GM12878 (cell line): ENCODE results near the gene PRKRA. TPM values are rescaled to one million over a fixed set of nuclear protein-coding genes. Genes with fewer than 3 reads are reported as not detected.

Experiments used
- BACH1 ChIP-seq: fragments of 450-650 bp; IDR thresholded peaks from 2 replicates; pipeline ENCODE4 v1.6.1; 2017; ENCODE audit warnings: mild to moderate bottlenecking, borderline replicate concordance
- BHLHE40 ChIP-seq, 2 experiments: fragments of 450-650 bp in 1 of 2; IDR thresholded peaks; 2 replicates each; pipeline ENCODE4 v1.6.1; 2011 to 2017; ENCODE audit warnings: low read depth in 2 of 2, borderline replicate concordance in 1 of 2, improper control_type of control experiment in 1 of 2, low read length in 1 of 2, mild to moderate bottlenecking in 1 of 2
- CBX3 ChIP-seq: fragments of 200-600 bp; sonication (generic); IDR thresholded peaks from 2 replicates; pipeline ENCODE4 v1.6.1; 2016; ENCODE audit warnings: low read depth, borderline replicate concordance
- E2F8 ChIP-seq: fragments of 450-650 bp; IDR thresholded peaks from 2 replicates; pipeline ENCODE4 v1.6.1; 2018; ENCODE audit warnings: mild to moderate bottlenecking, low read depth, moderate library complexity; ENCODE audit not compliant: partially characterized antibody
- FOS ChIP-seq: IDR thresholded peaks from 3 replicates; pipeline ENCODE4 v1.6.1; 2011; ENCODE audit warnings: borderline replicate concordance; ENCODE audit not compliant: insufficient read length; ENCODE audit errors: extremely low read depth
- JUND ChIP-seq: IDR thresholded peaks from 2 replicates; pipeline ENCODE4 v1.6.1; 2012; ENCODE audit warnings: low read depth, mild to moderate bottlenecking, low read length, improper control_type of control experiment, moderate library complexity
- KDM1A ChIP-seq: fragments of 200-600 bp; sonication (generic); IDR thresholded peaks from 2 replicates; pipeline ENCODE4 v1.6.1; 2016; ENCODE audit warnings: borderline replicate concordance
- LARP7 ChIP-seq: fragments of 450-650 bp; IDR thresholded peaks from 2 replicates; pipeline ENCODE4 v1.6.1; 2017; ENCODE audit warnings: mild to moderate bottlenecking
- MEF2B ChIP-seq: fragments of 450-650 bp; IDR thresholded peaks from 2 replicates; pipeline ENCODE4 v1.6.1; 2018; ENCODE audit warnings: mild to moderate bottlenecking, moderate library complexity; ENCODE audit not compliant: partially characterized antibody, poor library complexity, severe bottlenecking
- MYC ChIP-seq: IDR thresholded peaks from 2 replicates; pipeline ENCODE4 v1.6.1; 2011; ENCODE audit warnings: mild to moderate bottlenecking, low read length, moderate library complexity, inconsistent platforms; ENCODE audit not compliant: insufficient read depth, insufficient replicate concordance, insufficient read length, severe bottlenecking
- NFYB ChIP-seq: IDR thresholded peaks from 2 replicates; pipeline ENCODE4 v1.6.1; 2011; ENCODE audit warnings: low read depth, mild to moderate bottlenecking, low read length, improper control_type of control experiment, moderate library complexity; ENCODE audit not compliant: insufficient read depth
- PBX3 ChIP-seq: IDR thresholded peaks from 2 replicates; pipeline ENCODE4 v1.6.1; 2011; ENCODE audit warnings: mild to moderate bottlenecking, low read depth, low read length, moderate library complexity; ENCODE audit not compliant: insufficient replicate concordance
- POU2F2 ChIP-seq: IDR thresholded peaks from 3 replicates; pipeline ENCODE4 v1.6.1; 2011; ENCODE audit warnings: low read depth, mild to moderate bottlenecking, low read length, borderline replicate concordance
- PRDM15 ChIP-seq: fragments of 450-650 bp; formaldehyde crosslinking; IDR thresholded peaks from 2 replicates; pipeline ENCODE4 v1.4.0; 2020; ENCODE audit warnings: mild to moderate bottlenecking, moderate library complexity
- TBL1XR1 ChIP-seq: IDR thresholded peaks from 2 replicates; pipeline ENCODE4 v1.6.1; 2012; ENCODE audit warnings: low read depth, low read length, improper control_type of control experiment
- TCF12 ChIP-seq: IDR thresholded peaks from 2 replicates; pipeline ENCODE4 v1.6.1; 2011; ENCODE audit warnings: low read depth, mild to moderate bottlenecking, low read length
- TCF3 ChIP-seq: IDR thresholded peaks from 2 replicates; pipeline ENCODE4 v1.6.1; 2012; ENCODE audit warnings: low read depth, mild to moderate bottlenecking, low read length, borderline replicate concordance; ENCODE audit not compliant: insufficient read depth
- YBX1 ChIP-seq: fragments of 450-650 bp; IDR thresholded peaks from 2 replicates; pipeline ENCODE4 v1.6.1; 2016; ENCODE audit warnings: antibody characterized with exemption
- ZBTB40 ChIP-seq: fragments of 450-650 bp; IDR thresholded peaks from 2 replicates; pipeline ENCODE4 v1.6.1; 2016; ENCODE audit warnings: mild to moderate bottlenecking, moderate library complexity, borderline replicate concordance
- polyA plus RNA-seq, 11 experiments: library from polyadenylated mRNA; depleted of rRNA in 4 of 11; unstranded in 6 of 11; stranded (reverse) in 5 of 11; fragments of >200 nt; fragmentation: Nextera tagmentation in 4 of 11; fragmentation: Illumina TruSeq in 1 of 11; extraction: Ambion mirVana in 4 of 11; extraction: Trizol in 1 of 11; gene quantifications; 1 replicate in 1 of 11; 2 replicates in 10 of 11; pipeline versions ENCODE4 v1.2.1 to v1.2.3, GENCODE V29; 2011 to 2016; ENCODE audit warnings: inconsistent platforms in 2 of 11, missing spikeins in 2 of 11, low read depth in 1 of 11
- total RNA-seq, 4 experiments: library from RNA; depleted of rRNA in 3 of 4; stranded (reverse); fragments of >200 nt in 3 of 4; fragmentation: Illumina TruSeq in 1 of 4; extraction: Trizol in 1 of 4; gene quantifications; 2 replicates each; pipeline versions ENCODE4 v1.2.1 to v1.2.3, GENCODE V29; 2013 to 2021

PRKRA gene
- total and polyA plus RNA-seq, 10 of the 15 experiments (the other 5 are each of a cell fraction or from before 2014, with no cell fraction given) = 19.1 to 75.6 (median 51.7) TPM

- TF ChIP-seq ZBTB40 (no peak), POU2F2 (no peak), E2F8 (no peak), MYC (no peak), NFYB (no peak), KDM1A (no peak), TCF12 (peak; percentile 53; the same call in 1 of the 2 replicates), PRDM15 (no peak), PBX3 (no peak), YBX1 (no peak), CBX3 (no peak), FOS (no peak), TBL1XR1 (no peak), BHLHE40 (IDR thresholded peaks at IDR 0.05; ENCODE audit: borderline replicate concordance in 1 of 2, low read depth in 2 of 2, low read length in 1 of 2) (no peak), LARP7 (no peak; the same call in 1 of the 2 replicates), JUND (no peak), BACH1 (no peak), TCF3 (peak; percentile 73; the same call in 1 of the 2 replicates), MEF2B (no peak)
Observed at GRCh38 chr2:178450524-178450773, 526 bp downstream of the PRKRA start (continued).
